PC-3 (cell line): Measurements from ENCODE around the gene CHURC1.

ENCODE experiments used
- CTCF ChIP-seq: fragments of 300-600 bp; sonication (generic); conservative IDR thresholded peaks from 2 replicates; pipeline ENCODE4 v1.5.1; 2017; ENCODE audit warnings: antibody characterized with exemption, low read depth, mild to moderate bottlenecking, low read length
- EZH2 ChIP-seq: fragments of 300-600 bp; sonication (generic); IDR thresholded peaks from one replicate; pipeline ENCODE4 v1.6.1; 2017; ENCODE audit warnings: antibody characterized with exemption, mild to moderate bottlenecking, low read length; ENCODE audit not compliant: unreplicated experiment

- TF ChIP-seq CTCF (no peak), EZH2 (no peak)
Observed at GRCh38 chr14:64939817-64940190, 25.5 kb downstream of the CHURC1 start.
